Lower leg skin (tissue), 4 donors: Measurements from ENCODE around the gene LILRB2. TPM values are rescaled to one million over a fixed set of nuclear protein-coding genes. Genes with fewer than 3 reads are reported as not detected.

ENCODE experiments used
- DNase-seq, 2 donors: peaks; one replicate each; pipeline ENCODE4 v3.0.0-alpha.2; 2019; ENCODE audit warnings: low spot score in 2 of 2
- H3K4me3 ChIP-seq: fragments of 200-600 bp; sonication (generic); 2 replicates; pipeline ENCODE4 v1.5.1; 2017; ENCODE audit warnings: mild to moderate bottlenecking, low read depth; ENCODE audit not compliant: poor library complexity, severe bottlenecking
- POLR2A ChIP-seq, 2 donors: fragments of 450-650 bp; IDR thresholded peaks; one replicate each; pipeline ENCODE4 v1.6.1; 2016 to 2017; ENCODE audit warnings: antibody characterized with exemption in 2 of 2, mild to moderate bottlenecking in 1 of 2, moderate library complexity in 1 of 2
- WGBS, 2 donors: methylation state at CpG; one replicate each; pipeline ENCODE4 v1.1.5; 2018; 5-methylcytosine and 5-hydroxymethylcytosine counted together
- intact Hi-C: fragments of 100-400 bp; cut with DNase I; formaldehyde crosslinking; loops from one replicate; pipeline ENCODE4 v1.15.0; 2023; ENCODE audit warnings: low total_unique reads
- total RNA-seq, 4 donors: library from RNA; depleted of rRNA; stranded (reverse); fragments of >200 nt; gene quantifications; one replicate each; pipeline ENCODE4 v1.1.0, GENCODE V29; 2016
- TF ChIP-seq, protein P1 (sequence below), 3 donors: fragments of 450-650 bp; IDR thresholded peaks; one replicate each; pipeline ENCODE4 v1.5.1; 2016; ENCODE audit warnings: antibody characterized with exemption in 3 of 3, mild to moderate bottlenecking in 3 of 3, moderate library complexity in 2 of 3

Gene LILRB2
- total RNA-seq, 4 donors from 2014 or later = 0.78 to 1.6 (median 1.1) TPM

- H3K4me3 ChIP-seq = no peak overlapping the region
- 38 to 42% methylated on average over 13 to 17 of the region's 17 CpGs for whole genome bisulfite sequencing, 2 donors
- intact Hi-C loops = no loop called here
- no peak for TF ChIP-seq POLR2A (IDR thresholded peaks at IDR 0.05)
- TF ChIP-seq, protein P1, sequence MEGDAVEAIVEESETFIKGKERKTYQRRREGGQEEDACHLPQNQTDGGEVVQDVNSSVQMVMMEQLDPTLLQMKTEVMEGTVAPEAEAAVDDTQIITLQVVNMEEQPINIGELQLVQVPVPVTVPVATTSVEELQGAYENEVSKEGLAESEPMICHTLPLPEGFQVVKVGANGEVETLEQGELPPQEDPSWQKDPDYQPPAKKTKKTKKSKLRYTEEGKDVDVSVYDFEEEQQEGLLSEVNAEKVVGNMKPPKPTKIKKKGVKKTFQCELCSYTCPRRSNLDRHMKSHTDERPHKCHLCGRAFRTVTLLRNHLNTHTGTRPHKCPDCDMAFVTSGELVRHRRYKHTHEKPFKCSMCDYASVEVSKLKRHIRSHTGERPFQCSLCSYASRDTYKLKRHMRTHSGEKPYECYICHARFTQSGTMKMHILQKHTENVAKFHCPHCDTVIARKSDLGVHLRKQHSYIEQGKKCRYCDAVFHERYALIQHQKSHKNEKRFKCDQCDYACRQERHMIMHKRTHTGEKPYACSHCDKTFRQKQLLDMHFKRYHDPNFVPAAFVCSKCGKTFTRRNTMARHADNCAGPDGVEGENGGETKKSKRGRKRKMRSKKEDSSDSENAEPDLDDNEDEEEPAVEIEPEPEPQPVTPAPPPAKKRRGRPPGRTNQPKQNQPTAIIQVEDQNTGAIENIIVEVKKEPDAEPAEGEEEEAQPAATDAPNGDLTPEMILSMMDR (IDR thresholded peaks at IDR 0.05) = no peak
- DNase-seq = no peak
Measured at GRCh38 chr19:54254195-54254906, 26.6 kb downstream of the LILRB2 start.

GRCh38 chr19:54253331-54254194 lies 27.3 kb downstream of the LILRB2 start:
- no peak for DNase-seq
- H3K4me3 ChIP-seq = no peak overlapping the region
- intact Hi-C loops = no loop called here
- TF ChIP-seq POLR2A (IDR thresholded peaks at IDR 0.05) = no peak
- TF ChIP-seq, protein P1 (IDR thresholded peaks at IDR 0.05) = no peak
- WGBS, 2 donors = 42 to 48% methylated on average over 22 to 23 of the region's 23 CpGs

DNA sequence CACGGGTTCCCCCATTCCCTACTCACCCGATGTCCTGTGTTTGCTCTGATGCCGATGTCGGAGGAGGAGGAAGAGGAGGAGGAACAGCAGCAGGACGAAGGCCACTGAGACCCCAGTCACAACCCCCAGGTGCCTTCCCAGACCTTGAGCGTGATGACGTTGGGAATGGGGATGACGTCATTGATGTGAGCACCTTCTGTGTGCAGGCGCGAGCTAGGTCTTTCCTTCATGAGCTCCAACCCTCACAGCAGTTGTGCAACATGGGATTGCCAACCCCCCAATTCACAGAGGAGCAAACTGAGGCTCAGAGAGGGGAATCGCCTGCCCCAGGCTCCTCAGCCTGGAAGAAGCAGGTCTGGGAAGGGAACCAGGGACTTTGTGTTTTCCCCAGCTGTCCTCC lies 28.1 kb downstream of the LILRB2 start:
- 83 to 84% methylated on average over 10 to 11 of the region's 11 CpGs for WGBS, 2 donors

GRCh38 chr19:54252243-54252642 lies 28.7 kb downstream of the LILRB2 start:
- intact Hi-C loops = no loop called here
- TF ChIP-seq POLR2A (IDR thresholded peaks at IDR 0.05) = no peak
- TF ChIP-seq, protein P1 (IDR thresholded peaks at IDR 0.05) = no peak
- 71 to 82% methylated on average over 9 of the region's 9 CpGs for WGBS, 2 donors
- H3K4me3 ChIP-seq = no peak overlapping the region
- DNase-seq = no peak

More for the DNA sequence above, 28.1 kb downstream of the LILRB2 start:
- DNase-seq = no peak
- no peak for TF ChIP-seq POLR2A (IDR thresholded peaks at IDR 0.05)
- TF ChIP-seq, protein P1 (IDR thresholded peaks at IDR 0.05) = no peak
- H3K4me3 ChIP-seq = no peak overlapping the region
- intact Hi-C loops = no loop called here

GRCh38 chr19:54248016-54248601 lies 32.8 kb downstream of the LILRB2 start:
- no peak for TF ChIP-seq POLR2A (IDR thresholded peaks at IDR 0.05)
- TF ChIP-seq, protein P1 (IDR thresholded peaks at IDR 0.05) = no peak
- intact Hi-C loops = no loop called here
- no peak overlapping the region for H3K4me3 ChIP-seq
- WGBS, 2 donors = 59 to 76% methylated on average over 8 of the region's 8 CpGs
- DNase-seq = peak in 1 of 2 donors; percentile 35
